Measurements from ENCODE around the gene RFTN2. TPM values are rescaled to one million over a fixed set of nuclear protein-coding genes. Genes with fewer than 3 reads are reported as not detected.

The RFTN2 gene
- total and polyA plus RNA-seq, 2 experiments from 2014 or later: 2.8 to 5.9 TPM

GRCh38 chr2:197600306-197600705 is 75.1 kb downstream of the RFTN2 start:
- DNase-seq (ENCODE audit: low read depth in 1 of 2, low spot score in 1 of 2): no peak
- H3K4me3 ChIP-seq: no peak overlapping the region
- no peaks in the 10 kb centered on the region for H3K4me1 ChIP-seq (ENCODE audit: low read depth)
- no peaks in the 10 kb centered on the region for H3K9me3 ChIP-seq (ENCODE audit: low read depth)
- no peaks in the 10 kb centered on the region for H3K36me3 ChIP-seq
- no peak overlapping the region for H3K27ac ChIP-seq
- TF ChIP-seq CTCF (IDR thresholded peaks at IDR 0.05; ENCODE audit: low read depth, low read length): no peak
- no peaks in the 10 kb centered on the region for H3K27me3 ChIP-seq

GRCh38 chr2:197599285-197599965 is 76.0 kb downstream of the RFTN2 start:
- no peaks in the 10 kb centered on the region for H3K4me1 ChIP-seq (ENCODE audit: low read depth)
- DNase-seq (ENCODE audit: low read depth in 1 of 2, low spot score in 1 of 2): peak in 1 of 2 donors; percentile 64
- no peaks in the 10 kb centered on the region for H3K27me3 ChIP-seq
- no peak overlapping the region for H3K4me3 ChIP-seq
- TF ChIP-seq CTCF (IDR thresholded peaks at IDR 0.05; ENCODE audit: low read depth, low read length): peak; percentile 42
- no peaks in the 10 kb centered on the region for H3K9me3 ChIP-seq (ENCODE audit: low read depth)
- H3K36me3 ChIP-seq: no peaks in the 10 kb centered on the region
- no peak overlapping the region for H3K27ac ChIP-seq

GRCh38 chr2:197598450-197598849 is 76.9 kb downstream of the RFTN2 start:
- Histone ChIP-seq H3K36me3 (no peaks in the 10 kb centered on the region), H3K27me3 (no peaks in the 10 kb centered on the region), H3K4me3 (no peak overlapping the region), H3K27ac (no peak overlapping the region), H3K4me1 (ENCODE audit: low read depth) (no peaks in the 10 kb centered on the region), H3K9me3 (ENCODE audit: low read depth) (no peaks in the 10 kb centered on the region)
- DNase-seq (ENCODE audit: low read depth in 1 of 2, low spot score in 1 of 2): no peak
- no peak for TF ChIP-seq CTCF (IDR thresholded peaks at IDR 0.05; ENCODE audit: low read depth, low read length)

- no peak overlapping the region for H3K4me3 ChIP-seq
- H3K27ac ChIP-seq: no peak overlapping the region
- no peaks in the 10 kb centered on the region for H3K27me3 ChIP-seq
- H3K9me3 ChIP-seq (ENCODE audit: low read depth): no peaks in the 10 kb centered on the region
- no peaks in the 10 kb centered on the region for H3K36me3 ChIP-seq
- no peak for TF ChIP-seq CTCF (IDR thresholded peaks at IDR 0.05; ENCODE audit: low read depth, low read length)
- no peak for DNase-seq (ENCODE audit: low read depth in 1 of 2, low spot score in 1 of 2)
- no peaks in the 10 kb centered on the region for H3K4me1 ChIP-seq (ENCODE audit: low read depth)
These were observed 78.2 kb downstream of the RFTN2 start for GRCh38 chr2:197597166-197597565.

GRCh38 chr2:197596766-197597165 is 78.6 kb downstream of the RFTN2 start:
- no peak for TF ChIP-seq CTCF (IDR thresholded peaks at IDR 0.05; ENCODE audit: low read depth, low read length)
- Histone ChIP-seq H3K27ac (no peak overlapping the region), H3K27me3 (no peaks in the 10 kb centered on the region)

More at GRCh38 chr2:197596766-197597165, 78.6 kb downstream of the RFTN2 start:
- H3K4me1 ChIP-seq (ENCODE audit: low read depth): no peaks in the 10 kb centered on the region
- H3K4me3 ChIP-seq: no peak overlapping the region
- no peaks in the 10 kb centered on the region for H3K36me3 ChIP-seq
- DNase-seq (ENCODE audit: low read depth in 1 of 2, low spot score in 1 of 2): no peak
- no peaks in the 10 kb centered on the region for H3K9me3 ChIP-seq (ENCODE audit: low read depth)
